Stomach (tissue), 4 donors: ENCODE measurements around the gene PTPRD.

Source experiments
- CTCF ChIP-seq, 7 experiments: fragments of 450-650 bp in 4 of 7; fragments of 200-600 bp in 3 of 7; sonication (generic) in 3 of 7; IDR thresholded peaks; one replicate each; pipeline ENCODE4 v1.5.1; 2016 to 2019; ENCODE audit warnings: antibody characterized with exemption in 7 of 7, control low read depth in 2 of 7, mild to moderate bottlenecking in 1 of 7
- EP300 ChIP-seq: sonication (generic); formaldehyde crosslinking; IDR thresholded peaks from one replicate; pipeline ENCODE4 v1.6.1; 2017; ENCODE audit warnings: antibody characterized with exemption
- POLR2A ChIP-seq, 4 donors: fragments of 450-650 bp; IDR thresholded peaks; one replicate each; pipeline ENCODE4 v1.6.1; 2016; ENCODE audit warnings: antibody characterized with exemption in 4 of 4, control low read depth in 2 of 4, mild to moderate bottlenecking in 1 of 4, moderate library complexity in 1 of 4
- POLR2AphosphoS5 ChIP-seq, 3 donors: sonication (generic); formaldehyde crosslinking; IDR thresholded peaks; one replicate each; pipeline ENCODE4 v1.6.1; 2016; ENCODE audit warnings: antibody characterized with exemption in 3 of 3

- TF ChIP-seq CTCF (IDR thresholded peaks at IDR 0.05): no peak
- TF ChIP-seq POLR2AphosphoS5 (IDR thresholded peaks at IDR 0.05): no peak
- TF ChIP-seq POLR2A (IDR thresholded peaks at IDR 0.05): no peak
- TF ChIP-seq EP300: no peak
Observed at GRCh38 chr9:8872802-8873201, 1740.0 kb downstream of the PTPRD start.
